Measurements from ENCODE around the gene KRTAP1-1.
"Not testable (repeated sequence)": the region's sequence is repeated elsewhere in the genome, so short reads cannot be mapped to it uniquely, and the experiment has no call there.

Gene KRTAP1-1

DNA sequence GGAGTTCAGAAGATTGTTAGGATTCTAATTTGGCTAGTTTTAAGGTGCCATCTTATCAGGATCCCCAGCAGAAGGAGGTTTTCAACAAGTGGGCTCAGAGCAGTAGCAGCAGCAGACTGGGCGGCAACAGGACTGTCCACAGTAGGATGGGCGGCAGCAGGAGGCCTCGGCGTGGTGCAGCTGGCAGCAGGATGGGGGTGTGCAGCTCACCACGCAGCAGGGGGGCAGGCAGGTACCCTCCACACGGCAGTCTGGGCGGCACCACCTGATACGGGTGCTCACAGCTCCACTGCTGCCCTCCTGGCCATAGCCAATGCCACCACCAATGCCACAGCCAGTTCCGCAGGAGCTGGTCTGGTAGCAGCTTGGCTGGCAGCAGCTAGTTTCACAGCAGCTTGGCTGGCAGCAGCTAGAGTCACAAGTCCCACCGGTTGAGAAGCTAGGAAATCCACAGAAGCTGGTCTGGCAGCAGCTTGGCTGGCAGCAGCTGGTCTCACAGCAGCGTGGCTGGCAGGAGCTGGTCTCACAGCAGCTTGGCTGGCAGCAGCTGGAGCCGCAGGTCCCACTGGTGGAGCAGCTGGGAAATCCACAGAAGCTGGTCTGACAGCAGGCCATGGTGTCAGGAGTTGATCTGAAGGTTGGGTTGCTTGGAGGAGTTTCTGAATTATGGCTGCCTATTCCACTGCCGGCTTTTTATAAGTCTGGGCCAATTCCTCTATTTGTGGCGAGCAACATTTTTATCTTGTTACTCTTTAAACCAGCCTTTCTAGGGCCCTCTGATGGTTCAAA is at the start of gene KRTAP1-1:
KRTAP1-1 (minus strand) TSS at position 668 of the 789 bp plus-strand sequence; CDS start at position 615, 53 bp downstream.
- CTCF ChIA-PET, result interaction anchor here (1.3 kb wide), 1 partner anchor 281 kb away, joined by 3 read pairs; no protein-coding TSS in a partner anchor
- POLR2A ChIA-PET; DNase-seq (ENCODE audit: low read depth, low spot score); H3K4me3 ChIP-seq (ENCODE audit: low read depth, low read length): not testable (repeated sequence)

DNA sequence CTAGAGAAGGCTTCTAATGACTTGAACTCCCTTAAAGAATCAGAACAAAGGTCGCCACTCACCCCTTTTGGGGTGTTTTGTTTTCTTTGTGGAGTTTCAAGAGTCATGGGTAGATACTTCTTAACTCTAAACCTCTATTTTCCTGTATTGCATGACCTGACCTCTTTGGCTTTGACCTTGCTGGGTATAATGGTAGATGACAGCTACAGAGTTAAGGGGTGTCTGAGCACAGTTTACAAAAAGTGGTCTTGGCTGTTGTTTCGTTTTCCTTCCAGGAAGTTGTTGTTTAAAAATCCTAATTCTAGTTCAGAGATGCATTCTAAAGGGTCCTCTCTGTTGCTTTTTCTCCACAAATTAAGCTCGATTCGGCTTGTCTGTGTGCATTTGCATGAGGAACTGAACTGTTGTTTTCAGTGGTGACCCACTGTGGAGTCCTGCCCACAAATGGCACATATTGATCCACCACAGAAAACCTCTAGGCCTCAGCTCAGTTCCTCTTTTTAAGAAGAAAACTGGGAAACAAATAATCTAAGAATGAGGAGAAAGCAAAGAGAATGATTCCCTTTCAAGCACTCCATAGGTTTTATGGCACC is 47.6 kb upstream of the KRTAP1-1 start:
- POLR2A ChIA-PET; DNase-seq (ENCODE audit: low read depth, low spot score); H3K4me3 ChIP-seq (ENCODE audit: low read depth, low read length): not testable (repeated sequence)
- CTCF ChIA-PET, result interaction anchor here (1.3 kb wide), 1 partner anchor 233 kb away, joined by 3 read pairs; no protein-coding TSS in a partner anchor

GRCh38 chr17:41084100-41084856 is 43.0 kb upstream of the KRTAP1-1 start, which contains the start of gene KRTAP4-7:
TSS of gene KRTAP4-7 (plus strand) at chr17:41084150. CDS start at chr17:41084207, 57 bp downstream.
- H3K4me3 ChIP-seq (ENCODE audit: low read depth, low read length); POLR2A ChIA-PET; DNase-seq (ENCODE audit: low read depth, low spot score): not testable (repeated sequence)
- CTCF ChIA-PET, result interaction anchor here (0.7 kb wide), 1 partner anchor 238 kb away, joined by 3 read pairs; no protein-coding TSS in a partner anchor

GRCh38 chr17:41083427-41083826 is 42.2 kb upstream of the KRTAP1-1 start:
- CTCF ChIA-PET; POLR2A ChIA-PET; DNase-seq (ENCODE audit: low read depth, low spot score); H3K4me3 ChIP-seq (ENCODE audit: low read depth, low read length): not testable (repeated sequence)

DNA sequence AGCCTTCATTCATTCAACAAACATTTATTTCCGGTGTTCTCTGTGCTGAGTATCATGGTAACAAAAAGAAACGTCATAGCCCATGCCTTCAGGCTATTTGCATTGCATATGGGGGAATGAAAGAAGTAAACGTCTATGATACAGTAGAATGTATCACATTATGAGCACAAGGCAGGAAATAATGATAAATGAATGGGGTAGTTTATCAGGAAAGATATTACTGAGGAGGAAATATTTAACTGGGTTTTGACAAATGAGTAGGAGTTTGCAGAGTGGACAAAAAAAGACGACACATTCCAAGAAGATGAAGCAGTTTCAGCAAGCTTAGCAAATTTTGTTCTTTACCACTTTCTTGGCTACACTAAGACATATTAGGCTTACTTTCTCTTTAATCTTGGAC is 41.4 kb upstream of the KRTAP1-1 start:
- H3K4me3 ChIP-seq (ENCODE audit: low read depth, low read length), result no peak overlapping the region
- no peak for DNase-seq (ENCODE audit: low read depth, low spot score)
- TF ChIP-seq, protein P1, sequence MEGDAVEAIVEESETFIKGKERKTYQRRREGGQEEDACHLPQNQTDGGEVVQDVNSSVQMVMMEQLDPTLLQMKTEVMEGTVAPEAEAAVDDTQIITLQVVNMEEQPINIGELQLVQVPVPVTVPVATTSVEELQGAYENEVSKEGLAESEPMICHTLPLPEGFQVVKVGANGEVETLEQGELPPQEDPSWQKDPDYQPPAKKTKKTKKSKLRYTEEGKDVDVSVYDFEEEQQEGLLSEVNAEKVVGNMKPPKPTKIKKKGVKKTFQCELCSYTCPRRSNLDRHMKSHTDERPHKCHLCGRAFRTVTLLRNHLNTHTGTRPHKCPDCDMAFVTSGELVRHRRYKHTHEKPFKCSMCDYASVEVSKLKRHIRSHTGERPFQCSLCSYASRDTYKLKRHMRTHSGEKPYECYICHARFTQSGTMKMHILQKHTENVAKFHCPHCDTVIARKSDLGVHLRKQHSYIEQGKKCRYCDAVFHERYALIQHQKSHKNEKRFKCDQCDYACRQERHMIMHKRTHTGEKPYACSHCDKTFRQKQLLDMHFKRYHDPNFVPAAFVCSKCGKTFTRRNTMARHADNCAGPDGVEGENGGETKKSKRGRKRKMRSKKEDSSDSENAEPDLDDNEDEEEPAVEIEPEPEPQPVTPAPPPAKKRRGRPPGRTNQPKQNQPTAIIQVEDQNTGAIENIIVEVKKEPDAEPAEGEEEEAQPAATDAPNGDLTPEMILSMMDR (IDR thresholded peaks at IDR 0.05; ENCODE audit: insufficient read depth, low read length, missing control alignments), result no peak
- ChIA-PET CTCF (no interaction called here), POLR2A (no interaction called here)

GRCh38 chr17:41076788-41077187 is 35.5 kb upstream of the KRTAP1-1 start:
- CTCF ChIA-PET, result no interaction called here

GRCh38 chr17:41073676-41074075 is 32.4 kb upstream of the KRTAP1-1 start:
- ChIA-PET POLR2A (no interaction called here), CTCF (interaction anchor here (1.3 to 1.6 kb wide), 2 partner anchors 475 to 593 kb away, joined by 3 to 6 read pairs; no protein-coding TSS in a partner anchor)
- DNase-seq (ENCODE audit: low read depth, low spot score), result no peak
- TF ChIP-seq, protein P1 (IDR thresholded peaks at IDR 0.05; ENCODE audit: insufficient read depth, low read length, missing control alignments), result no peak
- no peak overlapping the region for H3K4me3 ChIP-seq (ENCODE audit: low read depth, low read length)

More at GRCh38 chr17:41076788-41077187, 35.5 kb upstream of the KRTAP1-1 start:
- no peak for DNase-seq (ENCODE audit: low read depth, low spot score)
- POLR2A ChIA-PET, result no interaction called here
- no peak overlapping the region for H3K4me3 ChIP-seq (ENCODE audit: low read depth, low read length)
- TF ChIP-seq, protein P1 (IDR thresholded peaks at IDR 0.05; ENCODE audit: insufficient read depth, low read length, missing control alignments), result no peak

All from AG04449 (cell line).